GM23338 (cell line): ENCODE results near the gene ZBTB7C. TPM values are rescaled to one million over a fixed set of nuclear protein-coding genes. Genes with fewer than 3 reads are reported as not detected.
"Not testable (repeated sequence)": the region's sequence is repeated elsewhere in the genome, so short reads cannot be mapped to it uniquely, and the experiment has no call there.

Source experiments
- ATAC-seq: fragments of 200-7000 bp; cut with Tn5 transposase; 3 replicates; pipeline ENCODE4 v1.9.1; 2020
- DNase-seq: peaks from one replicate; pipeline ENCODE4 v3.0.0-alpha.2; 2015; ENCODE audit warnings: low spot score
- H2AFZ ChIP-seq: fragments of 200-600 bp; sonication (generic); 2 replicates; pipeline ENCODE4 v1.8.0; 2016; ENCODE audit warnings: antibody characterized with exemption, mild to moderate bottlenecking, moderate library complexity
- H3F3A ChIP-seq: fragments of 200-600 bp; sonication (generic); replicated peaks from 2 replicates; pipeline ENCODE4 v1.8.0; 2017; ENCODE audit warnings: antibody characterized with exemption, mixed run types, low read depth
- H3K27ac ChIP-seq: fragments of 200-600 bp; sonication (generic); 2 replicates; pipeline ENCODE4 v1.6.1; 2016; ENCODE audit warnings: low read depth
- H3K27me3 ChIP-seq: fragments of 200-600 bp; sonication (generic); 2 replicates; pipeline ENCODE4 v1.8.0; 2016; ENCODE audit warnings: mild to moderate bottlenecking, mixed run types, moderate library complexity; ENCODE audit not compliant: insufficient read depth
- H3K36me3 ChIP-seq: fragments of 200-600 bp; sonication (generic); 2 replicates; pipeline ENCODE4 v1.8.0; 2016; ENCODE audit warnings: mild to moderate bottlenecking; ENCODE audit not compliant: insufficient read depth
- H3K4me1 ChIP-seq: fragments of 200-600 bp; sonication (generic); 2 replicates; pipeline ENCODE4 v1.8.0; 2016; ENCODE audit warnings: mild to moderate bottlenecking, moderate library complexity; ENCODE audit not compliant: insufficient read depth
- H3K4me2 ChIP-seq: fragments of 200-600 bp; sonication (generic); 2 replicates; pipeline ENCODE4 v1.7.1; 2017; ENCODE audit warnings: mixed run types
- H3K4me3 ChIP-seq: fragments of 200-600 bp; sonication (generic); 2 replicates; pipeline ENCODE4 v1.6.1; 2016; ENCODE audit warnings: mixed run types
- H3K79me2 ChIP-seq: fragments of 200-600 bp; sonication (generic); replicated peaks from 2 replicates; pipeline ENCODE4 v1.8.0; 2017; ENCODE audit warnings: mild to moderate bottlenecking; ENCODE audit not compliant: insufficient read depth
- H3K9me2 ChIP-seq: fragments of 200-600 bp; sonication (generic); 2 replicates; pipeline ENCODE4 v1.8.0; 2017; ENCODE audit not compliant: insufficient read depth
- H4K20me1 ChIP-seq: fragments of 200-600 bp; sonication (generic); replicated peaks from 2 replicates; pipeline ENCODE4 v1.8.0; 2017; ENCODE audit warnings: mild to moderate bottlenecking; ENCODE audit not compliant: insufficient read depth
- H3K27ac Mint-ChIP-seq: 2 replicates; pipeline ENCODE4 v1.8.0; 2020; ENCODE audit warnings: inconsistent platforms, mild to moderate bottlenecking, moderate library complexity, mixed read lengths
- H3K27me3 Mint-ChIP-seq: 3 replicates; pipeline ENCODE4 v1.8.0; 2022; ENCODE audit warnings: low read depth, mild to moderate bottlenecking, moderate library complexity, mixed read lengths, inconsistent platforms; ENCODE audit not compliant: insufficient read depth, poor library complexity
- H3K36me3 Mint-ChIP-seq: 3 replicates; pipeline ENCODE4 v1.8.0; 2021; ENCODE audit warnings: low read depth, mild to moderate bottlenecking, inconsistent platforms, moderate library complexity, mixed read lengths
- H3K4me1 Mint-ChIP-seq: 3 replicates; pipeline ENCODE4 v1.8.0; 2020; ENCODE audit warnings: mild to moderate bottlenecking, inconsistent platforms, mixed read lengths
- H3K4me3 Mint-ChIP-seq: 3 replicates; pipeline ENCODE4 v1.8.0; 2021; ENCODE audit warnings: moderate library complexity, mild to moderate bottlenecking, inconsistent platforms, mixed read lengths
- H3K9me3 Mint-ChIP-seq: 3 replicates; pipeline ENCODE4 v1.8.0; 2020; ENCODE audit warnings: moderate library complexity, mild to moderate bottlenecking, inconsistent platforms, mixed read lengths
- CREB1 ChIP-seq: fragments of 250-450 bp; sonication (Bioruptor Pico); IDR thresholded peaks from 2 replicates; pipeline ENCODE4 v1.5.0; 2020; ENCODE audit warnings: low read depth, mild to moderate bottlenecking, moderate library complexity
- CTCF ChIP-seq, 2 experiments: fragments of 200-600 bp in 1 of 2; sonication (generic) in 1 of 2; conservative IDR thresholded peaks; 2 replicates each; pipeline versions ENCODE4 v1.5.1 to v1.6.1; 2016 to 2017; ENCODE audit warnings: antibody characterized with exemption in 2 of 2, low read depth in 2 of 2, mild to moderate bottlenecking in 2 of 2, moderate library complexity in 1 of 2
- ETS1 ChIP-seq: IDR thresholded peaks from 2 replicates; pipeline ENCODE4 v1.6.1; 2016; ENCODE audit warnings: antibody characterized with exemption
- EZH2 ChIP-seq: fragments of 200-600 bp; sonication (generic); IDR thresholded peaks from one replicate; pipeline ENCODE4 v1.8.0; 2017; ENCODE audit warnings: antibody characterized with exemption, mild to moderate bottlenecking, low read depth; ENCODE audit not compliant: unreplicated experiment
- EZH2phosphoT487 ChIP-seq: fragments of 200-600 bp; sonication (generic); IDR thresholded peaks from one replicate; pipeline ENCODE4 v1.8.1; 2018; ENCODE audit warnings: antibody characterized with exemption; ENCODE audit not compliant: unreplicated experiment
- JUNB ChIP-seq: IDR thresholded peaks from one replicate; pipeline ENCODE4 v1.6.1; 2016; ENCODE audit warnings: antibody characterized with exemption; ENCODE audit not compliant: unreplicated experiment
- NANOG ChIP-seq: IDR thresholded peaks from 2 replicates; pipeline ENCODE4 v1.6.1; 2016; ENCODE audit warnings: antibody characterized with exemption, borderline replicate concordance
- POLR2AphosphoS5 ChIP-seq: IDR thresholded peaks from 2 replicates; pipeline ENCODE4 v1.6.1; 2016; ENCODE audit warnings: antibody characterized with exemption, low read depth
- REST ChIP-seq: IDR thresholded peaks from one replicate; pipeline ENCODE4 v1.6.1; 2018; ENCODE audit warnings: antibody characterized with exemption; ENCODE audit not compliant: unreplicated experiment
- ZNF114 ChIP-seq: fragments of 250-450 bp; sonication (Bioruptor Pico); IDR thresholded peaks from 2 replicates; pipeline ENCODE4 v1.5.0; 2020; ENCODE audit warnings: mild to moderate bottlenecking, moderate library complexity
- ZNF331 ChIP-seq: fragments of 250-450 bp; sonication (Bioruptor Pico); IDR thresholded peaks from 2 replicates; pipeline ENCODE4 v1.5.0; 2020; ENCODE audit warnings: low read depth, mild to moderate bottlenecking, moderate library complexity
- polyA plus RNA-seq: library from polyadenylated mRNA; unstranded; fragments of >200 nt; fragmentation: Nextera tagmentation; extraction: Ambion mirVana; gene quantifications from 2 replicates; pipeline ENCODE4 v1.2.1, GENCODE V29; 2016
- total RNA-seq: library from RNA; depleted of rRNA; stranded (reverse); fragments of >200 nt; shearing (Covaris generic); gene quantifications from 2 replicates; pipeline ENCODE4 v1.2.3, GENCODE V29; 2014

The ZBTB7C gene
- total and polyA plus RNA-seq, 2 experiments from 2014 or later, result 0.03 to 0.14 TPM

GRCh38 chr18:48436907-48437306 is 27.7 kb upstream of the ZBTB7C start:
- no peaks in the 10 kb centered on the region for H3K36me3 ChIP-seq
- H3K27me3 ChIP-seq, result no peaks in the 10 kb centered on the region
- peaks cover 2% of the 10 kb centered on the region for H3K27me3 Mint-ChIP-seq
- no peak overlapping the region for H3K27ac Mint-ChIP-seq
- no peak for ATAC-seq
- H2AFZ ChIP-seq, result no peak overlapping the region
- no peaks in the 10 kb centered on the region for H3F3A ChIP-seq
- no peaks in the 10 kb centered on the region for H4K20me1 ChIP-seq
- no peak overlapping the region for H3K4me2 ChIP-seq
- H3K79me2 ChIP-seq, result no peaks in the 10 kb centered on the region
- no peaks in the 10 kb centered on the region for H3K9me2 ChIP-seq
- no peak for DNase-seq
- no peak overlapping the region for H3K4me3 ChIP-seq
- no peaks in the 10 kb centered on the region for H3K4me1 ChIP-seq
- H3K4me3 Mint-ChIP-seq, result no peak overlapping the region
- TF ChIP-seq NANOG, result no peak
- no peak for TF ChIP-seq JUNB
- no peak for TF ChIP-seq ETS1
- TF ChIP-seq EZH2, result no peak
- TF ChIP-seq CREB1 (CRISPR knock-in tag), result no peak
- TF ChIP-seq ZNF331 (CRISPR knock-in tag), result no peak
- no peak for TF ChIP-seq CTCF (conservative IDR thresholded peaks at IDR 0.05; ENCODE audit: low read depth in 2 of 2)
- no peak overlapping the region for H3K27ac ChIP-seq
- no peaks in the 10 kb centered on the region for H3K36me3 Mint-ChIP-seq
- no peaks in the 10 kb centered on the region for H3K9me3 Mint-ChIP-seq
- no peaks in the 10 kb centered on the region for H3K4me1 Mint-ChIP-seq

GRCh38 chr18:48434382-48434781 is 25.2 kb upstream of the ZBTB7C start:
- H3K79me2 ChIP-seq, H3K36me3 ChIP-seq, H3K4me3 ChIP-seq, H3K9me2 ChIP-seq, H3K4me3 Mint-ChIP-seq, H4K20me1 ChIP-seq, H3K27ac ChIP-seq, H3K4me1 ChIP-seq, H3K9me3 Mint-ChIP-seq, H3K27ac Mint-ChIP-seq, H3K4me2 ChIP-seq, H3K4me1 Mint-ChIP-seq, H3K27me3 Mint-ChIP-seq, H3F3A ChIP-seq, H3K36me3 Mint-ChIP-seq, H3K27me3 ChIP-seq, H2AFZ ChIP-seq, ATAC-seq, DNase-seq: not testable (repeated sequence)

GRCh38 chr18:48433541-48433940 is 24.4 kb upstream of the ZBTB7C start:
- no peak overlapping the region for H3K4me2 ChIP-seq
- DNase-seq (no peak), ATAC-seq (no peak)
- H3F3A ChIP-seq, result no peaks in the 10 kb centered on the region
- Mint-ChIP-seq H3K27me3 (no peaks in the 10 kb centered on the region), H3K36me3 (no peaks in the 10 kb centered on the region), H3K27ac (no peak overlapping the region), H3K4me3 (no peak overlapping the region), H3K9me3 (no peaks in the 10 kb centered on the region), H3K4me1 (peaks cover 2% of the 10 kb centered on the region; the same call in 1 of the 3 replicates)
- no peak overlapping the region for H3K27ac ChIP-seq
- no peak overlapping the region for H2AFZ ChIP-seq
- H3K4me3 ChIP-seq, result no peak overlapping the region
- no peaks in the 10 kb centered on the region for H3K4me1 ChIP-seq
- H3K9me2 ChIP-seq, result no peaks in the 10 kb centered on the region
- no peaks in the 10 kb centered on the region for H3K36me3 ChIP-seq
- H3K79me2 ChIP-seq, result no peaks in the 10 kb centered on the region
- H3K27me3 ChIP-seq, result no peaks in the 10 kb centered on the region
- H4K20me1 ChIP-seq, result no peaks in the 10 kb centered on the region
- TF ChIP-seq EZH2phosphoT487 (no peak), REST (no peak), ZNF114 (CRISPR knock-in tag) (no peak), NANOG (no peak), POLR2AphosphoS5 (no peak), JUNB (no peak), CTCF (conservative IDR thresholded peaks at IDR 0.05; ENCODE audit: low read depth in 2 of 2) (no peak)
